ENCODE measurements around the gene TIGD7.

TIGD7 gene, protein sequence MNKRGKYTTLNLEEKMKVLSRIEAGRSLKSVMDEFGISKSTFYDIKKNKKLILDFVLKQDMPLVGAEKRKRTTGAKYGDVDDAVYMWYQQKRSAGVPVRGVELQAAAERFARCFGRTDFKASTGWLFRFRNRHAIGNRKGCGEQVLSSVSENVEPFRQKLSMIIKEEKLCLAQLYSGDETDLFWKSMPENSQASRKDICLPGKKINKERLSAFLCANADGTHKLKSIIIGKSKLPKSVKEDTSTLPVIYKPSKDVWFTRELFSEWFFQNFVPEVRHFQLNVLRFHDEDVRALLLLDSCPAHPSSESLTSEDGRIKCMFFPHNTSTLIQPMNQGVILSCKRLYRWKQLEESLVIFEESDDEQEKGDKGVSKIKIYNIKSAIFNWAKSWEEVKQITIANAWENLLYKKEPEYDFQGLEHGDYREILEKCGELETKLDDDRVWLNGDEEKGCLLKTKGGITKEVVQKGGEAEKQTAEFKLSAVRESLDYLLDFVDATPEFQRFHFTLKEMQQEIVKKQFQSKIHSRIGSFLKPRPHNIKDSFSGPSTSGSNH

DNA sequence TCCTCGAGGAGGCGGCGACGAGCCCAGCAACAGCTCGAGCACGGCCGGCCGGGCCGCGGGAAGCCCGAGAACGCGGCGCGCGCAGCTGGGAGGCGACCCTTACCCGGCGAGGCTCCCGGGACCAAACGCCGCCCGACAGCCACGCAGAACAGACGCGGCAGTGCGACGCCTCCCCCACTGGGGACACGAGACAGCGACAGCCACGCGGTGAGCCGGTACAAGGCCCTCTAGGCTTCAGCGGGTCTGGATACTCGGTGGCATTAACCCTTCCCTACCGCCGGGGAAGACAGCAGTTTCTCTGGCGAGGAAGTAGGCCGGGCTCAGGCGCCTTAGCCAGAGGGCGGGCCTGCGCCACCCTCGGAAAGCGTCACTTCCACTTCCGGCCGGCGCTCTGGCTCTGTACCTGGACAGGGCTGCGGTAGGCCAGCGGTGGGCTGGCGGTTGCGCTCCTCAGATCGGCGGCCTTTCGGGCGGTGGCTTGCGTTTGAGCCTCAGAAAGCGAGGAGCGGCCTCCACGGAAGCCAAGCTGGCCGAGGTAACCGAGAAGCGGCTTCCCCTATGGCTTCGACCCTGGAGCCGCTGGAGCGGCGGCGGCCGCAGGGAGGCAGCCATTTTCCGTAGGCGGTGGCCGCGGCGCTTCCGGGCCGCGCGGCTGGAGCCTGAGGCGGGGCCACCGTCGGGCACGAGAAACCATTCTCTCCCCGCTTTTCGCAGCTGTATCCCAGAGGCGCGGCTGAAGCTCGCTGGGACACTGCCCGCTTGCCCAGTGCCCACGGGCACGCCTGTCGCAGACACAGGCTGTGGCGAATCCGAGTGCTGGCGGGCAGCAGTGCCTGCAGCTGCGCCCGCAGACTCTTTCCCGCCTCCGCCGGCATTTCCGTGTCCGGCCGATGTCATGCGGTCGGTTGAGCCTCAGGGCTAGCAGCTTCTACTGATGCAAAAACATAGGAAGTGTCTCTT is at the start of gene TIGD7, which contains the start of gene ZNF75A:
TIGD7 (minus strand) TSS at position 322 of the 960 bp plus-strand sequence. CDS start 4,816 bp downstream, outside the sequence.
ZNF75A (plus strand) TSS at position 389 of the 960 bp plus-strand sequence. CDS start 2,932 bp downstream, outside the sequence.
- peaks cover 24% of the 10 kb centered on the region for H3K9me3 ChIP-seq (ENCODE audit: control insufficient read depth, insufficient read depth, low read length)
- H3K36me3 ChIP-seq (ENCODE audit: insufficient read depth, low read length): peaks cover 21% of the 10 kb centered on the region
- H3K4me1 ChIP-seq (ENCODE audit: insufficient read depth, low read length): no peaks in the 10 kb centered on the region
- peak within 1 kb of the TSS; percentile 86 for H3K9ac ChIP-seq (ENCODE audit: low read depth, low read length)

DNA sequence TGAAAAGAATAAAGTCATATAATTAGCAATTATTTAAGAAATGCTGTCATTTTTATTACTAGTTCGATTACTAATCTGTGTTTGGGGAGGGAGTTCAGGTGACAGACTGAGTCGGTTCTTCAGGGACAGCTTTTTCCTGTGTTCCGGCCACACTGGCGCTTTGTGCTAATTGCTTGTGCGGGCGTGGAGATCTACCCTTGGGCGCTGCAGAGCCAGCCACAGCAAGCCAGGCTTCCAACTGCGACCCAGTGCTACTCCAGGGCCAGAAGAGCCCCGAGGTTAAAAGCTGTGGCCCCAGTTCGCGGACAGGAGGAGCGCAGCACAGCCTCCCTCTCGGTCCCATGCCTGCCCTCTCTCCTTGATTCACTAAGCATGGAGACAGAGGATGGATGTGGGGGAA is 43.9 kb upstream of the TIGD7 start:
- Histone ChIP-seq H3K36me3 (ENCODE audit: insufficient read depth, low read length) (no peaks in the 10 kb centered on the region), H3K4me1 (ENCODE audit: insufficient read depth, low read length) (no peaks in the 10 kb centered on the region), H3K9me3 (ENCODE audit: control insufficient read depth, insufficient read depth, low read length) (no peaks in the 10 kb centered on the region), H3K9ac (ENCODE audit: low read depth, low read length) (no peak overlapping the region)

DNA sequence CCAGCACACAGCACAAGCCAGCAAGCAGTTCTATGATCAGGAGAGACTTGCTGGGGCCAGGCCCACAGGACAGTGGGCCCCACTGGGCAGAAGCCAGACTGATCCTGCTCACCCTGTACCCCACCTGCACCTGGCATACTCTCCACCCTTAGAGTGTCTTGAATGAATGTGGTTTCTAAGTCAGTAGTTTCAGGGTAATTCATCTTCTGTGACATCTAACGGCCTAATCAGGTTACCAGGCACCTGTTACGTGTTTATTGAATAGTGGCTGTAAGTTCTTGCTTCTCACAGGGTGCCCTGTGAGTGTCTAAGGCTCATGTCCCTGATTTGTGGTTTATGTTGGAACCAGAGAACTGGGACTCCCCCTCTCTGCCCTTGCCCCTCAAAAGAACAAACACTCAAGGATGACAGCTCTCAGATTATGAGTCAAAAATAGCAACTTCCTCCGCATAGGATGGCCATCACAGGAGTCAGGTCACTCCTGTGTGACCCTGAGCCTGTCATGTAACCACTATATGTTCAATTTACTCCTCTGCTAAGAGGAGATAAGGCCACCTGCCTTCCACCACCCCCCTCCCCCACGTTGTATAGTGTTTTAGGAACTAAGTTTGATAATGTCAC is 43.4 kb upstream of the TIGD7 start:
- Histone ChIP-seq H3K9ac (ENCODE audit: low read depth, low read length) (no peak overlapping the region), H3K9me3 (ENCODE audit: control insufficient read depth, insufficient read depth, low read length) (no peaks in the 10 kb centered on the region), H3K4me1 (ENCODE audit: insufficient read depth, low read length) (no peaks in the 10 kb centered on the region), H3K36me3 (ENCODE audit: insufficient read depth, low read length) (no peaks in the 10 kb centered on the region)

DNA sequence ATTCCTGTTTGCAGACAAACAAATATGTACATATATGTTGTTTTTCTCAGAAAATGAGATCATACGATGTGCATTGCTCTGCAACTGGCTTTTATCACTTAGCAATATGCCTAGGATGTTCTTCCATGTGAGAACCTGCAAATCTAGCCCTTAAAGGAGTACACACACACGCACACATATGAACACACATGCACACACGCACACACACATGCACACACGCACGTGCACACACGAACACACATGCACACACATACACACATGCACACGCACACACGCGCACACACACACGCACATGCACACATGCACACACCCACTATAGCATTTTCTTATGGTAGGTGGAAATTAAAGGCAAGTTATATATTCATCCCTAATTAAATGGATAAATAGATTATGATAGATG is 42.4 kb upstream of the TIGD7 start:
- Histone ChIP-seq H3K9me3 (ENCODE audit: control insufficient read depth, insufficient read depth, low read length) (no peaks in the 10 kb centered on the region), H3K36me3 (ENCODE audit: insufficient read depth, low read length) (no peaks in the 10 kb centered on the region), H3K9ac (ENCODE audit: low read depth, low read length) (no peak overlapping the region), H3K4me1 (ENCODE audit: insufficient read depth, low read length) (no peaks in the 10 kb centered on the region)

DNA sequence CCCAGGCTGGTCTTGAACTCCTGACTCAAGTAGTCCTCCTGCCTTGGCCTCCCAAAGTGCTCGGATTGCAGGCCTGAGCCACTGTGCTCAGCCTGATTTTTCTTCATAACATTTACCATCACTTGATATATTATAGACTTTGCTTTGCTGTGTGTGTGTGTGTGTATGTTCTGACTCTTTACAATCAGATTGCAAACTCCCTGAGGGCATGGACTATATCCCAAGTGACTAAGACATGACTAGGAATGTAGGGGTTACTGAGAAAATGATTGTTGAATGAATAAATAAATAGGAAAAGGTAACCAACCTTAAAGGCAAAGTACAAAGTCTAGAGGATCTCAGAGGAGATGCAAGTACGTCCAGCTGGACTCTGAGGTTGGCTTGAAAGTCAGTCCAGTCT is 40.8 kb upstream of the TIGD7 start:
- H3K9me3 ChIP-seq (ENCODE audit: control insufficient read depth, insufficient read depth, low read length): no peaks in the 10 kb centered on the region

DNA sequence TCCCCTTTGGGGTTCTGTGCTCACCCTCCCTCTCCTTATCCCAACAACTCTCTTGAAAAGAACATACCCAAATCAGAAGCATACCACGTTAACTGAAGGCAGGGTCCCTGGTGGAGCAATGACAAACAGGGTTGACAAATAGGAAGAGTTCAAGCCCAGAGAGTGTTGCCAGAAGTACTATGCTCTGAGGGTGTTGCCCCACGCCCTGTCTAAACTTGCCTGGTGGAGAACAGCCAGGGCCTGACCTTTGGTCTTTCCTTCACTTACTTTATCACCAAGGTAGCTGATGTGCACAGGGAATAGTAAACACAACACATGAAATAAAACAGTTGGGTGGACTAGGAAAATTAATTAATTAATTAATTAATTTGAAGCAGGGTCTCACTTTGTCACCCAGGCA is 23.4 kb upstream of the TIGD7 start:
- H3K36me3 ChIP-seq (ENCODE audit: insufficient read depth, low read length): no peaks in the 10 kb centered on the region
- H3K9ac ChIP-seq (ENCODE audit: low read depth, low read length): no peak overlapping the region
- H3K4me1 ChIP-seq (ENCODE audit: insufficient read depth, low read length): no peaks in the 10 kb centered on the region
- no peaks in the 10 kb centered on the region for H3K9me3 ChIP-seq (ENCODE audit: control insufficient read depth, insufficient read depth, low read length)

More for the DNA sequence above, 40.8 kb upstream of the TIGD7 start:
- Histone ChIP-seq H3K4me1 (ENCODE audit: insufficient read depth, low read length) (no peaks in the 10 kb centered on the region), H3K36me3 (ENCODE audit: insufficient read depth, low read length) (no peaks in the 10 kb centered on the region), H3K9ac (ENCODE audit: low read depth, low read length) (no peak overlapping the region)

DNA sequence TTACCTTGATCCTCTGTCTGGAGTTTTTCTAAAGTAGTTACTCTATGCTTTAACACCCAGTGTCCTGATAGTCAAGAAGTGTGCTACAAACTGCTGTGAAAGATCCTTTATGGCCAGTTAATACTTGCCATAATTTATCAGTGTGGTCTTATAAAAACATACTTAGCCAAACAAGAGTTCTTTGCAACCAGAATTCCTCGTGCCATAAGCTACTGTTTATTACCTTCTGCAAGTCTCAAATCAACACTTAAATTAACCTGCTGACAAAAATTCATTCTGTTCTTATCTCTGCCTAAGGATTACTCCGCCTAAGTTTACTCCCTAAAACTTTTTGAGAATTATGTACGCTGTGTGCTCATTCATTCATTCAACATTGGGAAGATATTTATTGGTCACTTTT is 22.9 kb upstream of the TIGD7 start:
- no peaks in the 10 kb centered on the region for H3K9me3 ChIP-seq (ENCODE audit: control insufficient read depth, insufficient read depth, low read length)
- H3K36me3 ChIP-seq (ENCODE audit: insufficient read depth, low read length): no peaks in the 10 kb centered on the region
- H3K4me1 ChIP-seq (ENCODE audit: insufficient read depth, low read length): no peaks in the 10 kb centered on the region
- H3K9ac ChIP-seq (ENCODE audit: low read depth, low read length): no peak overlapping the region

DNA sequence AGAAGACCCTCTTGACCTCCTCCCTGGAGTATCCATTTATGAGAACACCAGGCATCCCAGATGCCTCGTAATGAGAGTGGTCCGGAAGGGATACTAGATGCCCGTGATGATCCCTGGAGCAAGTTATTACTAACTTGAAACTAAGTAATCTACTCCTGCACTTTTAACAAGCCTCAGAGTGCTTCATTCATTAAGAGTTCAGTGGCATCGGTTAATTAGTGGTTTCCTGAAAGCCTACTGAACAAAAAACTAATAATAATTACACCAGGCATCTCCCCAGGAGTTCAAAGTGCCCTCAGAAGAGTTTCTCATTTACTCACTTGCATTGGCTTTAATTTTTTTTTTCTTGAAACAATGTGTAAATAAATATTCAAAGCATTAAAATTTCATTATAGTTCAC is 22.3 kb upstream of the TIGD7 start:
- Histone ChIP-seq H3K9ac (ENCODE audit: low read depth, low read length) (no peak overlapping the region), H3K9me3 (ENCODE audit: control insufficient read depth, insufficient read depth, low read length) (no peaks in the 10 kb centered on the region), H3K36me3 (ENCODE audit: insufficient read depth, low read length) (no peaks in the 10 kb centered on the region), H3K4me1 (ENCODE audit: insufficient read depth, low read length) (no peaks in the 10 kb centered on the region)

DNA sequence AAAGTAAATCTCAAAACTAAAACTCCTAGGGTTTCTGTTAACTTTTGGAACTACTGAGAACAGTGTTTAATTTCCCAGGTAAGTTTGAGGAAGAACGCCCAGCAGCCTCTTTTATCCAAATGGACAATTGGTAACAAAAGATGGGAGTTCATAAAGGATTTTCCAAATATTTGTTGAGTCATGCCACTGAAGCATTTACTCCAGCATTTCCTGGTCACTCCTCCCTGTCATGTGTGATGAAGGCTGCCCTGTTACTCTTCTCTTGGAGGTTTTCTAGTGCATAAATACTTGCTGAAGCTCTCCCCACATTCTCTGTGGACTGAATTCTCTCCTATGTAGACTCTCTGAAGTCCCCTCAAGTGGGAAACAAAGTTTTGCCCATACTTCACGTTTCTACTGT is 16.6 kb upstream of the TIGD7 start:
- Histone ChIP-seq H3K36me3 (ENCODE audit: insufficient read depth, low read length) (peaks cover 15% of the 10 kb centered on the region), H3K9me3 (ENCODE audit: control insufficient read depth, insufficient read depth, low read length) (peaks cover 26% of the 10 kb centered on the region), H3K9ac (ENCODE audit: low read depth, low read length) (no peak overlapping the region), H3K4me1 (ENCODE audit: insufficient read depth, low read length) (no peaks in the 10 kb centered on the region)

DNA sequence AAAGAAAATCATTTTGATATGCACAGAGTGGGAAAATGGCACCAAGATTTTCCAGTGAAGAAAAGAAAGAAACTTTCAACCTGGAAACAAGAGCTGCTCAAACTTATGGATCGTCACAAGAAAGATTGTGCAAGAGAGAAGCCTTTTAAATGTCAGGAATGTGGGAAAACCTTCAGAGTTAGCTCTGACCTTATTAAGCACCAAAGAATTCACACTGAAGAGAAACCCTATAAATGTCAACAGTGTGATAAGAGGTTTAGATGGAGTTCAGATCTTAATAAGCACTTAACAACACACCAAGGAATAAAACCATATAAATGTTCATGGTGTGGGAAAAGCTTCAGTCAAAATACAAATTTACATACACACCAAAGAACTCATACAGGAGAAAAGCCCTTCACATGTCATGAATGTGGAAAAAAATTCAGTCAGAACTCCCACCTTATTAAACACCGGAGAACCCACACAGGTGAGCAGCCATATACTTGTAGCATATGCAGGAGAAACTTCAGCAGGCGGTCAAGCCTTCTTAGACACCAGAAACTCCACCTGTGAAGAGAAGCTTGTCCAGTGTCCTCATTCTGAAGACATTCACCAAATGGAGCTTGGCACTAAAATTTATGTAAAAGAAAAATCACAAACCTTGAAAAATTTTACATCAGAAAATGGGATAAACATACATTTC is 12.2 kb upstream of the TIGD7 start:
- Histone ChIP-seq H3K4me1 (ENCODE audit: insufficient read depth, low read length) (no peaks in the 10 kb centered on the region), H3K36me3 (ENCODE audit: insufficient read depth, low read length) (peaks cover 56% of the 10 kb centered on the region), H3K9me3 (ENCODE audit: control insufficient read depth, insufficient read depth, low read length) (peaks cover 51% of the 10 kb centered on the region), H3K9ac (ENCODE audit: low read depth, low read length) (no peak overlapping the region)

DNA sequence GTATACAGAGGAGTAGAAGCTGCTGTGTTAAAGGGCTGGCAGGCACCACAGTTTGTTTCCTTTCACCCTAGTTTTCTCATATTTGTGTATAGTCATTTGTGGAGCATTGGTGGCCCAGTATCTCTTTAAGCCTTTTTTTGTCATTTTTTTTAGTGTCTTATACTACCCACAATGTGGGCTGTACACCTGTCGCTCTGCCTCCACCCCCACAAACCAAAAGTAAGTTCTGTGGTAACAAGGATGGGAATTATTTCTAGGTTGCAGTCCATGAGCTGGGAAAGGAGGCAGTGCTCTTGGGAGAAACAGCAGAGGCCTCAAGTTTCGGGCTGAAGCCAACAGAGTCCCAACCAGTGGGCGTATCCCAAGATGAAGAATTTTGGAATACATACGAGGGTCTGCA is 6.3 kb upstream of the TIGD7 start:
- peaks cover 75% of the 10 kb centered on the region for H3K36me3 ChIP-seq (ENCODE audit: insufficient read depth, low read length)
- H3K4me1 ChIP-seq (ENCODE audit: insufficient read depth, low read length): no peaks in the 10 kb centered on the region
- peaks cover 54% of the 10 kb centered on the region for H3K9me3 ChIP-seq (ENCODE audit: control insufficient read depth, insufficient read depth, low read length)
- H3K9ac ChIP-seq (ENCODE audit: low read depth, low read length): no peak overlapping the region

DNA sequence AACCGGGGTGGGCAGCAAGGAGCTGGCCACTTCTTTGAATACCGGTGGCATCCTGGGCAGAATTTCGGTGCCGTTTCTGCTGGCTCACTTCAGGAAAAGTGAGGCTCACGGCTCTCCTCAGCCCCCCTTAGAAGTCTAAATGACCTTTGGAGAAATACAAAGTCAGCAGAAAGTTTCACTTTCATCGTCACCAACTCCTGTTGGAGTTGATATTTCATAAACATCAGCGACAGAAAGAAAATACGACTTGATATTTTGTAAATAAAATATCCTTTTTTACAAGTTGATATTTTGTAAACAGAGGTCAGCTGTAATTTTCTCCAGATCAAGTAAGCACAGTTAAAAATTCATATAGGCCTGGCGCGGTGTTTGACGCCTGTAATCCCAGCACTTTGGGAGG is 848 bp upstream of the TIGD7 start:
- Histone ChIP-seq H3K4me1 (ENCODE audit: insufficient read depth, low read length) (no peaks in the 10 kb centered on the region), H3K9ac (ENCODE audit: low read depth, low read length) (peak overlapping the region; percentile 86; the same call in 1 of the 2 replicates), H3K36me3 (ENCODE audit: insufficient read depth, low read length) (peaks cover 28% of the 10 kb centered on the region), H3K9me3 (ENCODE audit: control insufficient read depth, insufficient read depth, low read length) (peaks cover 30% of the 10 kb centered on the region)

DNA sequence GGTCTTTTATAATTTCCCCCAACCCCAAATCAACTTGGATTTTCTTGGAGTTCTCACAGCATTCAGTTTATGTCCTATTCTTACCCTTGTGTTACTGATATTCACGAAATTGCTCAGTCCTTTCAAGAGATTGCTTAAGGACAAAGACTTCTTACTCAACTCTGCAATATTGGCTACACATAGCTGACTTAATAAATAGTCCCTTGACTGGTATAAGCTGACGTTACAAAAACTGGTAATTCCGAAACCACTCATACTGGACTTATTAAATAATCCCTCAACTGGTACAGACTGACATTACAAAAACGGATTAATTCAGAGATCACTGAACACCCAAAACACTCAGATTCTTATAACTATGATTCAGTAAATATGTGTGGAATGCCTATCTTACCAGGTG is 860 bp downstream of the TIGD7 start:
- Histone ChIP-seq H3K36me3 (ENCODE audit: insufficient read depth, low read length) (peaks cover 13% of the 10 kb centered on the region), H3K4me1 (ENCODE audit: insufficient read depth, low read length) (no peaks in the 10 kb centered on the region), H3K9me3 (ENCODE audit: control insufficient read depth, insufficient read depth, low read length) (peaks cover 29% of the 10 kb centered on the region), H3K9ac (ENCODE audit: low read depth, low read length) (peak overlapping the region; percentile 86)

Data from ES-I3 (cell line).